ENCODE results near the gene KSR1.
A peak's percentile ranks its signal among the peaks of the same experiment; 100 is the strongest.

- TF ChIP-seq POLR2A (IDR thresholded peaks at IDR 0.05), result no peak
- no peak for TF ChIP-seq CTCF (IDR thresholded peaks at IDR 0.05)
- peak in 2 of 3 donors; percentile 44 to 67 for TF ChIP-seq POLR2AphosphoS5 (IDR thresholded peaks at IDR 0.05)
These were observed 147.9 kb downstream of the KSR1 start for GRCh38 chr17:27603880-27604794.
